SH-SY5Y (cell line): ENCODE data around the gene ALKBH2.

Source experiments
- GATA2 ChIP-seq: IDR thresholded peaks from 2 replicates; pipeline ENCODE4 v1.6.1; 2011; ENCODE audit warnings: mild to moderate bottlenecking, low read depth, low read length
- GATA3 ChIP-seq: IDR thresholded peaks from 2 replicates; pipeline ENCODE4 v1.6.1; 2011; ENCODE audit warnings: low read depth, mild to moderate bottlenecking, low read length, moderate library complexity

GRCh38 chr12:109054520-109054919, 38.8 kb downstream of the ALKBH2 start:
- no peak for TF ChIP-seq GATA3
- TF ChIP-seq GATA2: no peak
